VCaP (cell line): ENCODE measurements around the gene CSNK1G1.
"Not testable (repeated sequence)": the region's sequence is repeated elsewhere in the genome, so short reads cannot be mapped to it uniquely, and the experiment has no call there.

Experiments
- H3K27ac ChIP-seq: fragments of 450-650 bp; 2 replicates; pipeline ENCODE4 v1.5.1; 2017
- CTCF ChIP-seq: fragments of 450-650 bp; conservative IDR thresholded peaks from 2 replicates; pipeline ENCODE4 v1.5.1; 2017; ENCODE audit warnings: mild to moderate bottlenecking, moderate library complexity

The CSNK1G1 gene

GRCh38 chr15:64356710-64357040 is 702 bp upstream of the CSNK1G1 start:
- TF ChIP-seq CTCF: peak; percentile 23
- peak overlapping the region; percentile 77 for H3K27ac ChIP-seq

- peak overlapping the region; percentile 77 for H3K27ac ChIP-seq
- TF ChIP-seq CTCF: no peak
Observed at GRCh38 chr15:64355348-64355943, 527 bp downstream of the CSNK1G1 start.

- H3K27ac ChIP-seq: peak overlapping the region; percentile 77; the same call in 1 of the 2 replicates
- TF ChIP-seq CTCF: no peak
Observed at GRCh38 chr15:64354688-64355344, 1.2 kb downstream of the CSNK1G1 start.

- TF ChIP-seq CTCF: no peak
Observed at GRCh38 chr15:64351265-64351664, 4.7 kb downstream of the CSNK1G1 start.

GRCh38 chr15:64349375-64349774 is 6.6 kb downstream of the CSNK1G1 start:
- TF ChIP-seq CTCF: no peak
- H3K27ac ChIP-seq: no peak overlapping the region

More at GRCh38 chr15:64351265-64351664, 4.7 kb downstream of the CSNK1G1 start:
- H3K27ac ChIP-seq: no peak overlapping the region

- TF ChIP-seq CTCF: no peak
- no peak overlapping the region for H3K27ac ChIP-seq
Observed at GRCh38 chr15:64348455-64348854, 7.5 kb downstream of the CSNK1G1 start.

GRCh38 chr15:64346242-64346641 is 9.7 kb downstream of the CSNK1G1 start:
- not testable (repeated sequence) for H3K27ac ChIP-seq

- no peak for TF ChIP-seq CTCF
- no peak overlapping the region for H3K27ac ChIP-seq
Observed at GRCh38 chr15:64344651-64345294, 11.2 kb downstream of the CSNK1G1 start.
